Esophagus squamous epithelium (tissue), 5 donors: Measurements from ENCODE around the gene CD34. TPM values are rescaled to one million over a fixed set of nuclear protein-coding genes. Genes with fewer than 3 reads are reported as not detected.

Experiments used
- DNase-seq: peaks from one replicate; lab custom pipeline; 2025; lab: John Stamatoyannopoulos, UW
- H3K27ac ChIP-seq, 4 donors: fragments of 200-600 bp; sonication (generic); one replicate each; pipeline ENCODE4 v1.5.1; 2016 to 2019; ENCODE audit warnings: mild to moderate bottlenecking in 1 of 4
- H3K27me3 ChIP-seq, 4 donors: fragments of 200-600 bp; sonication (generic); 1 replicate in 3 of 4; 2 replicates in 1 of 4; pipeline versions ENCODE4 v1.5.1 to v1.6.0; 2017 to 2021; ENCODE audit warnings: antibody characterized with exemption in 1 of 4
- H3K36me3 ChIP-seq, 3 donors: fragments of 200-600 bp; sonication (generic); one replicate each; pipeline ENCODE4 v1.5.1; 2016 to 2019
- H3K4me1 ChIP-seq, 3 donors: fragments of 200-600 bp; sonication (generic); one replicate each; pipeline ENCODE4 v1.5.1; 2017 to 2019
- H3K4me3 ChIP-seq, 4 donors: fragments of 200-600 bp; sonication (generic); 1 replicate in 3 of 4; 2 replicates in 1 of 4; pipeline ENCODE4 v1.5.1; 2016 to 2019; ENCODE audit warnings: mild to moderate bottlenecking in 2 of 4, moderate library complexity in 1 of 4
- H3K9me3 ChIP-seq, 3 donors: fragments of 200-600 bp; sonication (generic); one replicate each; pipeline ENCODE4 v1.5.1; 2016 to 2019
- POLR2A ChIP-seq, 4 donors: fragments of 450-650 bp; IDR thresholded peaks; one replicate each; pipeline ENCODE4 v1.6.1; 2017; ENCODE audit warnings: antibody characterized with exemption in 4 of 4, mild to moderate bottlenecking in 4 of 4, moderate library complexity in 3 of 4
- WGBS, 2 donors: methylation state at CpG; one replicate each; pipeline ENCODE4 v1.1.5; 2018; 5-methylcytosine and 5-hydroxymethylcytosine counted together
- intact Hi-C: fragments of 100-400 bp; cut with DNase I; formaldehyde crosslinking; loops from one replicate; pipeline ENCODE4 v1.15.0; 2022
- total RNA-seq, 4 donors: library from RNA; depleted of rRNA; stranded (reverse); fragments of >200 nt; gene quantifications; one replicate each; pipeline ENCODE4 v1.1.0, GENCODE V29; 2016
- TF ChIP-seq, protein P1 (sequence below), 6 experiments: fragments of 450-650 bp in 4 of 6; fragments of 200-600 bp in 2 of 6; sonication (generic) in 2 of 6; IDR thresholded peaks; one replicate each; pipeline ENCODE4 v1.5.1; 2016 to 2019; ENCODE audit warnings: antibody characterized with exemption in 6 of 6, mild to moderate bottlenecking in 4 of 6, moderate library complexity in 4 of 6
- donor health status: DM: yes; HTN: yes; CAD: no.

Gene CD34, protein sequence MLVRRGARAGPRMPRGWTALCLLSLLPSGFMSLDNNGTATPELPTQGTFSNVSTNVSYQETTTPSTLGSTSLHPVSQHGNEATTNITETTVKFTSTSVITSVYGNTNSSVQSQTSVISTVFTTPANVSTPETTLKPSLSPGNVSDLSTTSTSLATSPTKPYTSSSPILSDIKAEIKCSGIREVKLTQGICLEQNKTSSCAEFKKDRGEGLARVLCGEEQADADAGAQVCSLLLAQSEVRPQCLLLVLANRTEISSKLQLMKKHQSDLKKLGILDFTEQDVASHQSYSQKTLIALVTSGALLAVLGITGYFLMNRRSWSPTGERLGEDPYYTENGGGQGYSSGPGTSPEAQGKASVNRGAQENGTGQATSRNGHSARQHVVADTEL
- total RNA-seq: 10 to 100 TPM in 2 of 4 donors, 1 to 10 TPM in 2; 1.3 to 32.2 (median 11.0) TPM

DNA sequence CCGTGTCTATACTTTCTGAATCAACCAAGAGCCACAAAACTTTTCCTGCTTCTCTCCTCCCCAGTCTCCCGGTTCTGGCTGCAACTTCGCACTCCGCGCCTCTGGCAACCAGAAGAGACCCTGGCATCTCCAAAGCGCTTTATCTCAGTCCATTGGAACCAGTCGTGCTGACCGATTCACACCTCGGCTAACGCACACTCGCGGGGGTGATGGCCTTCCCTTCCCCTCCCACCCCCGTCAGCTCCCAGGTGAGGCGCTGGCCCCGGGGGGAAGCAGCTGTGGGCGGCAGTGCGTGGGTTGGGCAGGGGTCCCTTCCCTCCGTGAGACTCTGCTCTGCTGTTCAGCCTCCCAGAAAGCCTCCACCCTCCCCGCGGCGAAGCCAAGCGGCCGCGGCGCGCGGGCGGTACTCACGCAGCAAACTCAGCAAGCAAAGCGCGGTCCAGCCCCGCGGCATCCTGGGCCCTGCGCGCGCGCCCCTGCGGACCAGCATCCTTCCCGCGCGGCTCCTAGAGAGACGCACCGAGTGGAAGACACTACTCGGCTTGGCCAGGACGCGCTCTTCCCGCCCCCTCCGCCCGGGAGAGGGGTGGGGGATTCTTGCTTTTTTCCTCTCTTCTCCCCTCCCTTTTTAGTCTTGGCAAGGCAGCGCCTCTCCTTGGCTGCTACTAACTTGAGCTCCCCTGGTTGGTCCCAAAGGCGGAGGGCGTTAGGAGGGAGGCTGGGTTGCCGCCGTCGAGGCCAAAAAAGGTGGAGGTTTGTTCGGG is at the start of gene CD34:
TSS of gene CD34 (minus strand) at position 535 of the 764 bp plus-strand sequence. CDS start at position 490, 45 bp downstream.
- no peak for DNase-seq
- Histone ChIP-seq H3K4me3 (peak within 1 kb of the TSS; percentile 19 to 69 (median 48)), H3K27ac (peak within 1 kb of the TSS; percentile 56 to 90 (median 77)), H3K27me3 (peaks cover 0 to 49% (median 0%) of the 10 kb centered on the region in 4 donors), H3K9me3 (no peaks in the 10 kb centered on the region), H3K4me1 (peaks cover 5 to 19% (median 10%) of the 10 kb centered on the region in 3 donors), H3K36me3 (no peaks in the 10 kb centered on the region)
- TF ChIP-seq, protein P1, sequence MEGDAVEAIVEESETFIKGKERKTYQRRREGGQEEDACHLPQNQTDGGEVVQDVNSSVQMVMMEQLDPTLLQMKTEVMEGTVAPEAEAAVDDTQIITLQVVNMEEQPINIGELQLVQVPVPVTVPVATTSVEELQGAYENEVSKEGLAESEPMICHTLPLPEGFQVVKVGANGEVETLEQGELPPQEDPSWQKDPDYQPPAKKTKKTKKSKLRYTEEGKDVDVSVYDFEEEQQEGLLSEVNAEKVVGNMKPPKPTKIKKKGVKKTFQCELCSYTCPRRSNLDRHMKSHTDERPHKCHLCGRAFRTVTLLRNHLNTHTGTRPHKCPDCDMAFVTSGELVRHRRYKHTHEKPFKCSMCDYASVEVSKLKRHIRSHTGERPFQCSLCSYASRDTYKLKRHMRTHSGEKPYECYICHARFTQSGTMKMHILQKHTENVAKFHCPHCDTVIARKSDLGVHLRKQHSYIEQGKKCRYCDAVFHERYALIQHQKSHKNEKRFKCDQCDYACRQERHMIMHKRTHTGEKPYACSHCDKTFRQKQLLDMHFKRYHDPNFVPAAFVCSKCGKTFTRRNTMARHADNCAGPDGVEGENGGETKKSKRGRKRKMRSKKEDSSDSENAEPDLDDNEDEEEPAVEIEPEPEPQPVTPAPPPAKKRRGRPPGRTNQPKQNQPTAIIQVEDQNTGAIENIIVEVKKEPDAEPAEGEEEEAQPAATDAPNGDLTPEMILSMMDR (IDR thresholded peaks at IDR 0.05): no peak
- peak in 2 of 4 donors; percentile 8 to 19 for TF ChIP-seq POLR2A (IDR thresholded peaks at IDR 0.05)
- 11 to 16% methylated on average over 14 to 23 of the region's 56 CpGs for WGBS, 2 donors
- intact Hi-C loops: no loop called here

DNA sequence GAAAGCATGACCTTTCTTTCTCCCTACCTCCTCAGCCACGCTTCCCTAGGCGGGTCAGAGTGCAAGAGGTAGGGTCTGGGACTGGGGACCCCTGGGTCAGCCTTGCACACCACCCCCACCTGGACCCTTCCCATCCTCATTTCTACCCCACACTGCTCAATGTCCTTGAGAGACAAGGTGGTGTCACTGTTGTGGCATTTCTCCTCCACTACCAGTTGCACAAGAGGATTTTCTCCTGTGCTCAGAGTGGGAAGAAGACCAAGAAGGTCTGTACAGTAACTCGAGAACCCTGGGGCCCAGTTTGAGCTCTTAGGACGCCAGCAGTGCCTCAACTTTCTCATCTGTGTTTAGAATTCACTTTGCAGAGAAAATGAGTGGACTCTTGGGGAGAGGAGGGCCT is 49.4 kb upstream of the CD34 start:
- intact Hi-C loops: loop anchor here (10.0 kb wide), 1 partner anchor 136 kb away; no protein-coding TSS in a partner anchor
- H3K4me1 ChIP-seq: peaks cover 28 to 63% (median 28%) of the 10 kb centered on the region in 3 donors
- peaks cover 0 to 15% (median 0%) of the 10 kb centered on the region in 4 donors for H3K27me3 ChIP-seq
- DNase-seq: no peak
- no peaks in the 10 kb centered on the region for H3K36me3 ChIP-seq
- WGBS, 2 donors: 92 to 98% methylated on average over 4 of the region's 4 CpGs
- no peaks in the 10 kb centered on the region for H3K9me3 ChIP-seq
- H3K27ac ChIP-seq: peak overlapping the region in 3 of 4 donors; percentile 84 to 95 (median 85)
- H3K4me3 ChIP-seq: no peak overlapping the region
- TF ChIP-seq POLR2A (IDR thresholded peaks at IDR 0.05): no peak
- TF ChIP-seq, protein P1 (IDR thresholded peaks at IDR 0.05): no peak

DNA sequence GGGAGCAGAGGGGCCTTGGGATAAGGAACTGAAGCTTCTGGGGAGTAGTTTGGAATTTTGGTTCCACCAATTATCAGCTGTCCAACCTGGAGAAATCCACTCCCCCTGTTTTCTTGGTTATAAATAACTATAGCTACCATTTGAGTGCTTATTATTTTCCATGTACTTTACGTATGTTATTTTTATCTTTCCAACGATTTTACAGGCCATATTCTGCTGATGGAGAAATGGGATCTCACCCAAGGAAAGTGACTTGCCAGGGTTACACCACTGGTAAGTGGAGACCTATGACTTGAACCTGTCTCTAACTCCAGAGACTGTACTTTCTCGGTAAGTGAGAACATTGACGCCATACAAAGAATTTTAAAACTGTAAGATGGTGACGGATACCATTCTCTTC is 49.0 kb upstream of the CD34 start:
- peak overlapping the region in 3 of 4 donors; percentile 45 to 64 (median 52) for H3K4me3 ChIP-seq
- WGBS, 2 donors: 71 to 74% methylated on average over 5 of the region's 5 CpGs
- intact Hi-C loops: loop anchor here (5.0 to 10.0 kb wide), 2 partner anchors 73 to 135 kb away; no protein-coding TSS in a partner anchor
- H3K9me3 ChIP-seq: no peaks in the 10 kb centered on the region
- H3K4me1 ChIP-seq: peaks cover 28 to 58% (median 28%) of the 10 kb centered on the region in 3 donors
- no peak for DNase-seq
- TF ChIP-seq POLR2A (IDR thresholded peaks at IDR 0.05): no peak
- TF ChIP-seq, protein P1 (IDR thresholded peaks at IDR 0.05): no peak
- no peaks in the 10 kb centered on the region for H3K36me3 ChIP-seq
- peak overlapping the region; percentile 75 to 95 (median 84) for H3K27ac ChIP-seq
- H3K27me3 ChIP-seq: peaks cover 0 to 15% (median 0%) of the 10 kb centered on the region in 4 donors

DNA sequence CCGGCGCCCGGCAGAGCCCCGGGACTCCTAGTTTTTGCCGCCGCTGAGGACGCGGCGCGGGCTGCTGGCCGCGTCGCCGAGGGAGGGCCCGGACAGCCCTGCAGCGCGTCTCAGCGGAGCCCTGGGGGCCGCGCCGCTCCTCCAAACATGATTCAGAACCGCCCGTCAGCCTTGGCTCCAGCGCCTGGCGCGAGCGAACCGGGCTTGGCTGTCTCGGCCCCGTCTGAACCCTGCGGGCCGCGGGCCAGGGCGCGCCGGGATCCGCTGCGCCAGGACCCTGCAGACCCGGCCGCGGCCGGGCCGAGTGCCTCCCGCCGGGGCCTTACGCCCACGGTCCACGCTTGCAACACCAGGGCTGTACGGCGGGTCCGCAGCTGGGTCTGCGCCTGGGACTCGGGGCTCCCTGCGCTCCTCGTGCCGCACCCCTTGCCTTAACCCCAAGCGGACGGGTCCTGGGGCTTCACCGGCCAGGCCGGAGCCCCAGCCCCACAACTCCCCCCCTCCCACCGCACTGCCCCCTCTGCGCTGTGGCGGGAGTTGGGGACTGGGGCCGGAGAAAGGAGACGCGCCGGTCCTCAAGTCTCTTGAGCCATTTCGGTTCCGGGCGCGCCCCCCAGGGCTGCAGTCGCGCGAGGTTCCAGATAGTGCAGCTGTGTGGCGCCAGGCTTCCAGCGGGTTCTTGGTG is 48.4 kb upstream of the CD34 start:
- no peaks in the 10 kb centered on the region for H3K9me3 ChIP-seq

More for the DNA sequence above, 48.4 kb upstream of the CD34 start:
- intact Hi-C loops: loop anchor here (5.0 kb wide), 1 partner anchor 72 kb away; no protein-coding TSS in a partner anchor
- DNase-seq: no peak
- H3K4me1 ChIP-seq: peaks cover 24 to 52% (median 28%) of the 10 kb centered on the region in 3 donors
- peaks cover 0 to 15% (median 0%) of the 10 kb centered on the region in 4 donors for H3K27me3 ChIP-seq
- peak overlapping the region; percentile 75 to 95 (median 84) for H3K27ac ChIP-seq
- H3K36me3 ChIP-seq: no peaks in the 10 kb centered on the region
- no CpG with 5 or more reads among the region's 76 CpGs for WGBS, 2 donors
- peak overlapping the region; percentile 39 to 64 (median 48) for H3K4me3 ChIP-seq
- TF ChIP-seq, protein P1 (IDR thresholded peaks at IDR 0.05): no peak
- TF ChIP-seq POLR2A (IDR thresholded peaks at IDR 0.05): peak in 1 of 4 donors; percentile 4
